Vagina (tissue), 2 donors: ENCODE measurements around the gene C1orf74. TPM values are rescaled to one million over a fixed set of nuclear protein-coding genes. Genes with fewer than 3 reads are reported as not detected.
A peak's percentile ranks its signal among the peaks of the same experiment; 100 is the strongest.

Experiments used
- DNase-seq, 2 donors: peaks; one replicate each; pipeline ENCODE4 v3.0.0-alpha.2; 2017; ENCODE audit errors: extremely low spot score in 2 of 2
- H3K27ac ChIP-seq: fragments of 200-600 bp; sonication (generic); one replicate; pipeline ENCODE4 v1.5.1; 2019
- H3K27me3 ChIP-seq: fragments of 200-600 bp; sonication (generic); one replicate; pipeline ENCODE4 v1.5.1; 2019
- H3K36me3 ChIP-seq, 2 donors: fragments of 200-600 bp; sonication (generic); one replicate each; pipeline ENCODE4 v1.5.1; 2017 to 2019
- H3K4me1 ChIP-seq: fragments of 200-600 bp; sonication (generic); one replicate; pipeline ENCODE4 v1.5.1; 2019
- H3K4me3 ChIP-seq, 2 donors: fragments of 200-600 bp; sonication (generic); 1 replicate in 1 of 2; 2 replicates in 1 of 2; pipeline ENCODE4 v1.5.1; 2016 to 2019
- H3K9me3 ChIP-seq: fragments of 200-600 bp; sonication (generic); one replicate; pipeline ENCODE4 v1.5.1; 2019
- CTCF ChIP-seq, 3 experiments: fragments of 450-650 bp in 2 of 3; fragments of 200-600 bp in 1 of 3; sonication (generic) in 1 of 3; IDR thresholded peaks; one replicate each; pipeline ENCODE4 v1.5.1; 2017 to 2019; ENCODE audit warnings: antibody characterized with exemption in 3 of 3, mild to moderate bottlenecking in 2 of 3, moderate library complexity in 2 of 3
- POLR2A ChIP-seq, 2 donors: fragments of 450-650 bp; IDR thresholded peaks; one replicate each; pipeline ENCODE4 v1.6.1; 2017; ENCODE audit warnings: antibody characterized with exemption in 2 of 2, mild to moderate bottlenecking in 2 of 2, moderate library complexity in 2 of 2
- POLR2AphosphoS5 ChIP-seq, 2 donors: sonication (generic); formaldehyde crosslinking; IDR thresholded peaks; one replicate each; pipeline ENCODE4 v1.9.0; 2017; ENCODE audit warnings: antibody characterized with exemption in 2 of 2, mild to moderate bottlenecking in 2 of 2, low read depth in 1 of 2; ENCODE audit not compliant: insufficient read depth in 1 of 2
- intact Hi-C: fragments of 100-400 bp; cut with DNase I; formaldehyde crosslinking; loops from one replicate; pipeline ENCODE4 v1.15.1; 2023
- total RNA-seq: library from RNA; depleted of rRNA; stranded (reverse); fragments of >200 nt; gene quantifications from one replicate; pipeline ENCODE4 v1.2.3, GENCODE V29; 2016

C1orf74 gene
- total RNA-seq, 1 donor from 2014 or later, result 2.0 TPM

- Histone ChIP-seq H3K27ac (no peak overlapping the region), H3K27me3 (no peaks in the 10 kb centered on the region), H3K36me3 (peaks cover 0 to 7% of the 10 kb centered on the region in 2 donors), H3K4me3 (no peak overlapping the region), H3K9me3 (no peaks in the 10 kb centered on the region), H3K4me1 (peaks cover 10% of the 10 kb centered on the region)
- TF ChIP-seq POLR2A (IDR thresholded peaks at IDR 0.05) (no peak), POLR2AphosphoS5 (IDR thresholded peaks at IDR 0.05; ENCODE audit: insufficient read depth in 1 of 2, low read depth in 1 of 2) (no peak), CTCF (IDR thresholded peaks at IDR 0.05) (no peak)
- intact Hi-C loops, result no loop called here
- DNase-seq, result no peak
Observed at GRCh38 chr1:209790286-209791193, 6.2 kb upstream of the C1orf74 start.

GRCh38 chr1:209789245-209789644 is 4.9 kb upstream of the C1orf74 start:
- H3K4me1 ChIP-seq, result peaks cover 19% of the 10 kb centered on the region
- DNase-seq, result no peak
- peaks cover 0 to 1% of the 10 kb centered on the region in 2 donors for H3K36me3 ChIP-seq
- TF ChIP-seq CTCF (IDR thresholded peaks at IDR 0.05) (no peak), POLR2A (IDR thresholded peaks at IDR 0.05) (no peak), POLR2AphosphoS5 (IDR thresholded peaks at IDR 0.05; ENCODE audit: insufficient read depth in 1 of 2, low read depth in 1 of 2) (no peak)
- no peak overlapping the region for H3K27ac ChIP-seq
- no peaks in the 10 kb centered on the region for H3K27me3 ChIP-seq
- H3K9me3 ChIP-seq, result no peaks in the 10 kb centered on the region
- intact Hi-C loops, result no loop called here
- H3K4me3 ChIP-seq, result no peak overlapping the region

- no peak for DNase-seq
- TF ChIP-seq POLR2A (IDR thresholded peaks at IDR 0.05) (no peak), CTCF (IDR thresholded peaks at IDR 0.05) (no peak), POLR2AphosphoS5 (IDR thresholded peaks at IDR 0.05; ENCODE audit: insufficient read depth in 1 of 2, low read depth in 1 of 2) (no peak)
- H3K4me1 ChIP-seq, result peaks cover 28% of the 10 kb centered on the region
- H3K36me3 ChIP-seq, result no peaks in the 10 kb centered on the region
- H3K27me3 ChIP-seq, result no peaks in the 10 kb centered on the region
- H3K4me3 ChIP-seq, result no peak overlapping the region
- intact Hi-C loops, result no loop called here
- H3K9me3 ChIP-seq, result no peaks in the 10 kb centered on the region
- peak overlapping the region; percentile 33 for H3K27ac ChIP-seq
Observed at GRCh38 chr1:209787551-209787950, 3.2 kb upstream of the C1orf74 start.

GRCh38 chr1:209786146-209786545 is 1.8 kb upstream of the C1orf74 start:
- Histone ChIP-seq H3K36me3 (no peaks in the 10 kb centered on the region), H3K9me3 (no peaks in the 10 kb centered on the region), H3K27me3 (no peaks in the 10 kb centered on the region), H3K27ac (no peak overlapping the region), H3K4me1 (peaks cover 28% of the 10 kb centered on the region), H3K4me3 (no peak overlapping the region)
- TF ChIP-seq POLR2AphosphoS5 (IDR thresholded peaks at IDR 0.05; ENCODE audit: insufficient read depth in 1 of 2, low read depth in 1 of 2) (no peak), CTCF (IDR thresholded peaks at IDR 0.05) (no peak), POLR2A (IDR thresholded peaks at IDR 0.05) (no peak)
- DNase-seq, result no peak
- intact Hi-C loops, result no loop called here

GRCh38 chr1:209785592-209785991 is 1.2 kb upstream of the C1orf74 start:
- Histone ChIP-seq H3K9me3 (no peaks in the 10 kb centered on the region), H3K36me3 (no peaks in the 10 kb centered on the region), H3K27ac (peak overlapping the region; percentile 89), H3K27me3 (no peaks in the 10 kb centered on the region), H3K4me1 (peaks cover 28% of the 10 kb centered on the region), H3K4me3 (no peak overlapping the region)
- intact Hi-C loops, result no loop called here
- TF ChIP-seq POLR2A (IDR thresholded peaks at IDR 0.05) (no peak), POLR2AphosphoS5 (IDR thresholded peaks at IDR 0.05; ENCODE audit: insufficient read depth in 1 of 2, low read depth in 1 of 2) (no peak), CTCF (IDR thresholded peaks at IDR 0.05) (no peak)
- no peak for DNase-seq
